ENCODE data around the gene TRIM2. TPM values are rescaled to one million over a fixed set of nuclear protein-coding genes. Genes with fewer than 3 reads are reported as not detected.
A peak's percentile ranks its signal among the peaks of the same experiment; 100 is the strongest.

Gene TRIM2
- total RNA-seq, 1 donor from 2014 or later = 35.9 TPM

- Histone ChIP-seq H3K4me3 (no peak overlapping the region), H3K4me1 (peaks cover 30% of the 10 kb centered on the region), H3K9me3 (no peaks in the 10 kb centered on the region), H3K27ac (peak overlapping the region; percentile 38), H3K36me3 (no peaks in the 10 kb centered on the region), H3K27me3 (no peaks in the 10 kb centered on the region)
- peak; percentile 15 for TF ChIP-seq CTCF (IDR thresholded peaks at IDR 0.05)
- DNase-seq (no peak), ATAC-seq (peak; percentile 81)
- intact Hi-C loops (cut with DNase I) = no loop called here
Observed at GRCh38 chr4:153232768-153233167, 28.5 kb downstream of the TRIM2 start.

DNA sequence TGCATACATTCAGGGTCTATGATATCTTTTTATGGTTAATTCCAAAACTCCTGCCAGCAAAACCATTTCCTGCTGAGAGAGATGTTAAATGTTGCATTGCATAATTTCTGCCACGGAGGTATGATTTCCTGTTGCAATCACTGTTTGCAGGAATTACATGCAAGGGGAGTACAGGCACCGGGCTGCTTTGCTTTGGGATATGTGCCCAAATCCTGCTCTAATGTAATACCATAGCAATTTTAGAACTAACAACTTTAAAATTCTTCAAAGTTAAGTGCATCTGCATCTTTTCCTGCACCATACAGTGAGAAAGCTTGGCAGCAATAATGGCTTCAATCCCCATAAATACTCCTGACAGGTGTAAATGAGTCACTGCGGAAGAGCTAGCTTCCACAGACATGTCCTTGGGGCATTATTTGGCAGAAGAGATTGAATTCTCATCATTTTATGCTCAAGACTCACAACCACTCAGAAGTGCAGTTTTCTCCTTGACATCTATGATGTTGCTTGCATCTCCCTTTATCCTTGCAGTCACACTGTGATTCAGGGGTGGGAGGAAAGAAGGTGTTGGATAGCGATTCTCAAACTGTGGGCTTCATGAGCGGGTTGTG lies 29.6 kb downstream of the TRIM2 start:
- H3K36me3 ChIP-seq = no peaks in the 10 kb centered on the region
- no peaks in the 10 kb centered on the region for H3K9me3 ChIP-seq
- no peak for TF ChIP-seq CTCF (IDR thresholded peaks at IDR 0.05)
- H3K27ac ChIP-seq = peak overlapping the region; percentile 38
- ATAC-seq = peak; percentile 70
- intact Hi-C loops (cut with DNase I) = no loop called here
- DNase-seq = no peak
- peaks cover 26% of the 10 kb centered on the region for H3K4me1 ChIP-seq
- no peaks in the 10 kb centered on the region for H3K27me3 ChIP-seq
- H3K4me3 ChIP-seq = no peak overlapping the region

GRCh38 chr4:153234885-153235284 lies 30.6 kb downstream of the TRIM2 start:
- no peaks in the 10 kb centered on the region for H3K9me3 ChIP-seq
- TF ChIP-seq CTCF (IDR thresholded peaks at IDR 0.05) = no peak
- DNase-seq = no peak
- no peaks in the 10 kb centered on the region for H3K27me3 ChIP-seq
- no peak for ATAC-seq
- H3K4me3 ChIP-seq = no peak overlapping the region
- intact Hi-C loops (cut with DNase I) = no loop called here
- peaks cover 26% of the 10 kb centered on the region for H3K4me1 ChIP-seq
- no peaks in the 10 kb centered on the region for H3K36me3 ChIP-seq
- H3K27ac ChIP-seq = no peak overlapping the region

DNA sequence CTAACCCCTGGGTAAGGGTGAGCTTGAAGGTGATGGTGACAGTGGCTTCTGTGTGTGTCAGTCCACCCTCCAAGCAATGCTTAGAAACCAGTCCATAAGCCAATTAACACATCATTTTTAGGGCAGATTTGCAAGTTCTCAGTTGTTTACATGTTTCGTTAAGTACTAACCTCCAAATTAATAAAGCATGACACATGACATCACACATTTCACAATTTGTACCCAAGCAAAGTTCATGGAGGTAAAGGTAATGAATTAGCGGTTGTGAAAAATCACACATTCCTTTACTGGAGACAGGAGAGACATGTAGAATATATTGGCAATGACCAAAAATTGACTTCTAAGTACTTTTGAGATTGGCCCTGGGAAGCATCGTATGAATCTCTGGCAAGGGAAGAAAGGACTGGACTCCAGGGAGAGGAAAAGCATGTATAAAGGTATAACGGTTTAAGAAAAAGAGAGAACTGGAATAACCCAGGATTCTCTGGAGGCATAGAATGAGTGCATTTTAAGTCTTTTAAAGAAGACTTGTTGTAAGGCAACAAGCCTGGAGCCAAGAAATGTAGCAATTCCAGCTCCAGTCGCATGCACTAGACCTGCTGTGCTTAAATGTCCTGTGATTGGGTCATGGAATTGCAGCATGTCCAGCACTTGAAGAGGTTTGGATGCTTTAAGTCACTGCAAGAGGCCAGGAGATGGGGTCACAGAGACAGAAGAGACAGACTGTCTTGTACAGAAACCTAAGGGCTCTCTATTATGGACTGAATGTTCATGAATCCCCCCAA lies 34.1 kb downstream of the TRIM2 start:
- no peak for TF ChIP-seq CTCF (IDR thresholded peaks at IDR 0.05)
- no peaks in the 10 kb centered on the region for H3K9me3 ChIP-seq
- H3K4me1 ChIP-seq = peaks cover 16% of the 10 kb centered on the region
- H3K36me3 ChIP-seq = no peaks in the 10 kb centered on the region
- no peaks in the 10 kb centered on the region for H3K27me3 ChIP-seq
- no peak for DNase-seq
- ATAC-seq = no peak
- no peak overlapping the region for H3K27ac ChIP-seq
- H3K4me3 ChIP-seq = no peak overlapping the region
- intact Hi-C loops (cut with DNase I) = no loop called here

DNA sequence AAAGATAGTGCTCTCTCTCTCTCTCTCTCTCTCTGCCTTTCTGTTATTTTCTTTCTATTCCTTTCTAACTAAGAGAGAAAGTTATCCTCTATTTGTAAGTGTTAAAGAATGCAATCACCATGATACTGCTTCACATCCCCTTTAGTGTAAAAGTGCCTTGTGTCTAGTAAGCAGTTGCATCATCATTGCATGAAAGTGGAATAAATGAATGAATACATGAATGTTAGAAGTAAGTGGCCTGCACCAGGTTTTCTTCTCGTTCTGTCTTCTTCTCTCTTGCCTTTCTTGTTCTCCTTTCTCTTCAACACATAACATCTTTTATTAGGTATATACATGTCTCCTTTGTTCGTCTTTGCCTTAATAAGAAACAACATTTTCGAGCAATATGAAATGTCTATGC lies 35.2 kb downstream of the TRIM2 start:
- Histone ChIP-seq H3K4me1 (peaks cover 5% of the 10 kb centered on the region), H3K4me3 (no peak overlapping the region), H3K27me3 (no peaks in the 10 kb centered on the region), H3K9me3 (no peaks in the 10 kb centered on the region), H3K27ac (no peak overlapping the region), H3K36me3 (no peaks in the 10 kb centered on the region)
- DNase-seq (no peak), ATAC-seq (no peak)
- no peak for TF ChIP-seq CTCF (IDR thresholded peaks at IDR 0.05)
- intact Hi-C loops (cut with DNase I) = no loop called here

Data from upper lobe of right lung (tissue), 1 donor.